Sigmoid colon (tissue), 7 donors: ENCODE results near the gene DCUN1D4. TPM values are rescaled to one million over a fixed set of nuclear protein-coding genes. Genes with fewer than 3 reads are reported as not detected.

Experiments
- DNase-seq: peaks from one replicate; pipeline ENCODE4 v3.0.0-alpha.2; 2019
- H3K27ac ChIP-seq, 4 donors: fragments of 200-600 bp; sonication (generic); one replicate each; pipeline ENCODE4 v1.5.1; 2016 to 2019; ENCODE audit warnings: mild to moderate bottlenecking in 1 of 4
- H3K27me3 ChIP-seq, 3 donors: fragments of 200-600 bp; sonication (generic); one replicate each; pipeline ENCODE4 v1.5.1; 2019; ENCODE audit warnings: mild to moderate bottlenecking in 1 of 3
- H3K36me3 ChIP-seq, 4 donors: fragments of 200-600 bp; sonication (generic); one replicate each; pipeline ENCODE4 v1.5.1; 2016 to 2019
- H3K4me1 ChIP-seq, 4 donors: fragments of 200-600 bp; sonication (generic); one replicate each; pipeline ENCODE4 v1.5.1; 2017 to 2019
- H3K4me3 ChIP-seq, 4 donors: fragments of 200-600 bp; sonication (generic); one replicate each; pipeline ENCODE4 v1.5.1; 2017 to 2019; ENCODE audit warnings: mild to moderate bottlenecking in 2 of 4, moderate library complexity in 1 of 4
- H3K9me3 ChIP-seq, 4 donors: fragments of 200-600 bp in 3 of 4; sonication (generic) in 3 of 4; one replicate each; pipeline versions ENCODE4 v1.5.1 to v1.6.1; 2013 to 2019
- CTCF ChIP-seq, 4 experiments: fragments of 450-650 bp in 3 of 4; fragments of 200-600 bp in 1 of 4; IDR thresholded peaks; one replicate each; pipeline ENCODE4 v1.5.1; 2016 to 2019; ENCODE audit warnings: antibody characterized with exemption in 4 of 4, mild to moderate bottlenecking in 3 of 4, moderate library complexity in 2 of 4
- EP300 ChIP-seq, 4 donors: sonication (generic); formaldehyde crosslinking; IDR thresholded peaks; one replicate each; pipeline ENCODE4 v1.6.1; 2017; ENCODE audit warnings: antibody characterized with exemption in 4 of 4
- POLR2A ChIP-seq, 2 donors: fragments of 450-650 bp; IDR thresholded peaks; one replicate each; pipeline ENCODE4 v1.6.1; 2016; ENCODE audit warnings: antibody characterized with exemption in 2 of 2, mild to moderate bottlenecking in 2 of 2, moderate library complexity in 2 of 2
- POLR2AphosphoS5 ChIP-seq, 4 donors: sonication (generic); formaldehyde crosslinking; IDR thresholded peaks; one replicate each; pipeline ENCODE4 v1.6.1; 2017; ENCODE audit warnings: antibody characterized with exemption in 4 of 4
- WGBS, 2 donors: extraction: QIAGEN DNeasy Blood & Tissue Kit; methylation state at CpG; one replicate each; pipeline ENCODE4 v1.1.7; 2013; 5-methylcytosine and 5-hydroxymethylcytosine counted together
- intact Hi-C: fragments of 100-400 bp; cut with DNase I; formaldehyde crosslinking; loops from one replicate; pipeline ENCODE4 v1.15.1; 2023
- polyA plus RNA-seq, 3 donors: library from polyadenylated mRNA; stranded (reverse); fragments of 200-250 nt; gene quantifications; one replicate each; pipeline ENCODE4 v1.2.3, GENCODE V29; 2013
- total RNA-seq, 4 donors: library from RNA; depleted of rRNA; stranded (reverse); fragments of >200 nt; gene quantifications; one replicate each; pipeline ENCODE4 v1.1.0, GENCODE V29; 2016
- donor health status: healthy with polysubstance abuse.
- donor health status: Bipolar disorder and iron deficiency.
- donor health status: healthy.

The DCUN1D4 gene
- total and polyA plus RNA-seq, 7 donors, result 9.6 to 76.2 (median 48.6) TPM

GRCh38 chr4:51855751-51856150 is 12.8 kb downstream of the DCUN1D4 start:
- Histone ChIP-seq H3K36me3 (no peaks in the 10 kb centered on the region), H3K27ac (no peak overlapping the region), H3K4me3 (no peak overlapping the region), H3K27me3 (no peaks in the 10 kb centered on the region), H3K9me3 (no peaks in the 10 kb centered on the region), H3K4me1 (peaks cover 0 to 63% (median 48%) of the 10 kb centered on the region in 4 donors)
- intact Hi-C loops, result no loop called here
- 81 to 87% methylated on average over 3 of the region's 3 CpGs for WGBS, 2 donors
- no peak for DNase-seq
- no peak for TF ChIP-seq CTCF (IDR thresholded peaks at IDR 0.05)

GRCh38 chr4:51858605-51859202 is 15.8 kb downstream of the DCUN1D4 start:
- H3K4me3 ChIP-seq, result no peak overlapping the region
- no peaks in the 10 kb centered on the region for H3K9me3 ChIP-seq
- 13 to 51% methylated on average over 3 of the region's 3 CpGs for WGBS, 2 donors
- peaks cover 0 to 38% (median 30%) of the 10 kb centered on the region in 4 donors for H3K4me1 ChIP-seq
- H3K27ac ChIP-seq, result no peak overlapping the region
- H3K27me3 ChIP-seq, result no peaks in the 10 kb centered on the region
- DNase-seq, result no peak
- intact Hi-C loops, result no loop called here
- TF ChIP-seq POLR2A (IDR thresholded peaks at IDR 0.05), result no peak
- no peak for TF ChIP-seq CTCF (IDR thresholded peaks at IDR 0.05)
- TF ChIP-seq POLR2AphosphoS5 (IDR thresholded peaks at IDR 0.05), result no peak
- H3K36me3 ChIP-seq, result peaks cover 0 to 6% (median under 1%) of the 10 kb centered on the region in 4 donors

GRCh38 chr4:51859476-51860031 is 16.6 kb downstream of the DCUN1D4 start:
- Histone ChIP-seq H3K36me3 (peaks cover 0 to 14% (median 2%) of the 10 kb centered on the region in 4 donors), H3K4me3 (no peak overlapping the region), H3K9me3 (no peaks in the 10 kb centered on the region), H3K4me1 (peaks cover 0 to 37% (median 22%) of the 10 kb centered on the region in 4 donors), H3K27ac (no peak overlapping the region), H3K27me3 (no peaks in the 10 kb centered on the region)
- TF ChIP-seq EP300 (IDR thresholded peaks at IDR 0.05) (no peak), POLR2AphosphoS5 (IDR thresholded peaks at IDR 0.05) (no peak), CTCF (IDR thresholded peaks at IDR 0.05) (no peak), POLR2A (IDR thresholded peaks at IDR 0.05) (no peak)
- WGBS, 2 donors, result 29 to 72% methylated on average over 4 of the region's 4 CpGs
- DNase-seq, result no peak
- intact Hi-C loops, result no loop called here

GRCh38 chr4:51862199-51862598 is 19.2 kb downstream of the DCUN1D4 start:
- H3K27me3 ChIP-seq, result no peaks in the 10 kb centered on the region
- H3K27ac ChIP-seq, result no peak overlapping the region
- H3K9me3 ChIP-seq, result no peaks in the 10 kb centered on the region
- TF ChIP-seq POLR2A (IDR thresholded peaks at IDR 0.05) (no peak), CTCF (IDR thresholded peaks at IDR 0.05) (no peak)
- H3K36me3 ChIP-seq, result peaks cover 6 to 41% (median 9%) of the 10 kb centered on the region in 4 donors
- intact Hi-C loops, result no loop called here
- no peak for DNase-seq
- H3K4me3 ChIP-seq, result no peak overlapping the region
- H3K4me1 ChIP-seq, result peaks cover 0 to 24% (median 22%) of the 10 kb centered on the region in 4 donors
- 90 to 97% methylated on average over 1 of the region's 1 CpG for WGBS, 2 donors

GRCh38 chr4:51862781-51863180 is 19.8 kb downstream of the DCUN1D4 start:
- TF ChIP-seq POLR2A (IDR thresholded peaks at IDR 0.05) (no peak), POLR2AphosphoS5 (IDR thresholded peaks at IDR 0.05) (no peak), CTCF (IDR thresholded peaks at IDR 0.05) (no peak), EP300 (IDR thresholded peaks at IDR 0.05) (no peak)
- no peaks in the 10 kb centered on the region for H3K27me3 ChIP-seq
- H3K27ac ChIP-seq, result no peak overlapping the region
- intact Hi-C loops, result no loop called here
- 91 to 95% methylated on average over 1 of the region's 1 CpG for whole genome bisulfite sequencing, 2 donors
- no peaks in the 10 kb centered on the region for H3K9me3 ChIP-seq
- H3K36me3 ChIP-seq, result peaks cover 11 to 47% (median 12%) of the 10 kb centered on the region in 4 donors
- DNase-seq, result no peak
- no peak overlapping the region for H3K4me3 ChIP-seq
- peaks cover 0 to 27% (median 22%) of the 10 kb centered on the region in 4 donors for H3K4me1 ChIP-seq
